GM23338 (cell line): Measurements from ENCODE around the gene SRD5A3. TPM values are rescaled to one million over a fixed set of nuclear protein-coding genes. Genes with fewer than 3 reads are reported as not detected.

Experiments
- ATAC-seq: fragments of 200-7000 bp; cut with Tn5 transposase; 3 replicates; pipeline ENCODE4 v1.9.1; 2020
- DNase-seq: peaks from one replicate; pipeline ENCODE4 v3.0.0-alpha.2; 2015; ENCODE audit warnings: low spot score
- H2AFZ ChIP-seq: fragments of 200-600 bp; sonication (generic); 2 replicates; pipeline ENCODE4 v1.8.0; 2016; ENCODE audit warnings: antibody characterized with exemption, mild to moderate bottlenecking, moderate library complexity
- H3F3A ChIP-seq: fragments of 200-600 bp; sonication (generic); replicated peaks from 2 replicates; pipeline ENCODE4 v1.8.0; 2017; ENCODE audit warnings: antibody characterized with exemption, mixed run types, low read depth
- H3K27ac ChIP-seq: fragments of 200-600 bp; sonication (generic); 2 replicates; pipeline ENCODE4 v1.6.1; 2016; ENCODE audit warnings: low read depth
- H3K27me3 ChIP-seq: fragments of 200-600 bp; sonication (generic); 2 replicates; pipeline ENCODE4 v1.8.0; 2016; ENCODE audit warnings: mild to moderate bottlenecking, mixed run types, moderate library complexity; ENCODE audit not compliant: insufficient read depth
- H3K36me3 ChIP-seq: fragments of 200-600 bp; sonication (generic); 2 replicates; pipeline ENCODE4 v1.8.0; 2016; ENCODE audit warnings: mild to moderate bottlenecking; ENCODE audit not compliant: insufficient read depth
- H3K4me1 ChIP-seq: fragments of 200-600 bp; sonication (generic); 2 replicates; pipeline ENCODE4 v1.8.0; 2016; ENCODE audit warnings: mild to moderate bottlenecking, moderate library complexity; ENCODE audit not compliant: insufficient read depth
- H3K4me2 ChIP-seq: fragments of 200-600 bp; sonication (generic); 2 replicates; pipeline ENCODE4 v1.7.1; 2017; ENCODE audit warnings: mixed run types
- H3K4me3 ChIP-seq: fragments of 200-600 bp; sonication (generic); 2 replicates; pipeline ENCODE4 v1.6.1; 2016; ENCODE audit warnings: mixed run types
- H3K79me2 ChIP-seq: fragments of 200-600 bp; sonication (generic); replicated peaks from 2 replicates; pipeline ENCODE4 v1.8.0; 2017; ENCODE audit warnings: mild to moderate bottlenecking; ENCODE audit not compliant: insufficient read depth
- H3K9me2 ChIP-seq: fragments of 200-600 bp; sonication (generic); 2 replicates; pipeline ENCODE4 v1.8.0; 2017; ENCODE audit not compliant: insufficient read depth
- H4K20me1 ChIP-seq: fragments of 200-600 bp; sonication (generic); replicated peaks from 2 replicates; pipeline ENCODE4 v1.8.0; 2017; ENCODE audit warnings: mild to moderate bottlenecking; ENCODE audit not compliant: insufficient read depth
- H3K27ac Mint-ChIP-seq: 2 replicates; pipeline ENCODE4 v1.8.0; 2020; ENCODE audit warnings: inconsistent platforms, mild to moderate bottlenecking, moderate library complexity, mixed read lengths
- H3K27me3 Mint-ChIP-seq: 3 replicates; pipeline ENCODE4 v1.8.0; 2022; ENCODE audit warnings: low read depth, mild to moderate bottlenecking, moderate library complexity, mixed read lengths, inconsistent platforms; ENCODE audit not compliant: insufficient read depth, poor library complexity
- H3K36me3 Mint-ChIP-seq: 3 replicates; pipeline ENCODE4 v1.8.0; 2021; ENCODE audit warnings: low read depth, mild to moderate bottlenecking, inconsistent platforms, moderate library complexity, mixed read lengths
- H3K4me1 Mint-ChIP-seq: 3 replicates; pipeline ENCODE4 v1.8.0; 2020; ENCODE audit warnings: mild to moderate bottlenecking, inconsistent platforms, mixed read lengths
- H3K4me3 Mint-ChIP-seq: 3 replicates; pipeline ENCODE4 v1.8.0; 2021; ENCODE audit warnings: moderate library complexity, mild to moderate bottlenecking, inconsistent platforms, mixed read lengths
- H3K9me3 Mint-ChIP-seq: 3 replicates; pipeline ENCODE4 v1.8.0; 2020; ENCODE audit warnings: moderate library complexity, mild to moderate bottlenecking, inconsistent platforms, mixed read lengths
- CREB1 ChIP-seq: fragments of 250-450 bp; sonication (Bioruptor Pico); IDR thresholded peaks from 2 replicates; pipeline ENCODE4 v1.5.0; 2020; ENCODE audit warnings: low read depth, mild to moderate bottlenecking, moderate library complexity
- CTCF ChIP-seq, 2 experiments: fragments of 200-600 bp in 1 of 2; sonication (generic) in 1 of 2; conservative IDR thresholded peaks; 2 replicates each; pipeline versions ENCODE4 v1.5.1 to v1.6.1; 2016 to 2017; ENCODE audit warnings: antibody characterized with exemption in 2 of 2, low read depth in 2 of 2, mild to moderate bottlenecking in 2 of 2, moderate library complexity in 1 of 2
- EZH2 ChIP-seq: fragments of 200-600 bp; sonication (generic); IDR thresholded peaks from one replicate; pipeline ENCODE4 v1.8.0; 2017; ENCODE audit warnings: antibody characterized with exemption, mild to moderate bottlenecking, low read depth; ENCODE audit not compliant: unreplicated experiment
- EZH2phosphoT487 ChIP-seq: fragments of 200-600 bp; sonication (generic); IDR thresholded peaks from one replicate; pipeline ENCODE4 v1.8.1; 2018; ENCODE audit warnings: antibody characterized with exemption; ENCODE audit not compliant: unreplicated experiment
- JUNB ChIP-seq: IDR thresholded peaks from one replicate; pipeline ENCODE4 v1.6.1; 2016; ENCODE audit warnings: antibody characterized with exemption; ENCODE audit not compliant: unreplicated experiment
- NANOG ChIP-seq: IDR thresholded peaks from 2 replicates; pipeline ENCODE4 v1.6.1; 2016; ENCODE audit warnings: antibody characterized with exemption, borderline replicate concordance
- POLR2AphosphoS5 ChIP-seq: IDR thresholded peaks from 2 replicates; pipeline ENCODE4 v1.6.1; 2016; ENCODE audit warnings: antibody characterized with exemption, low read depth
- REST ChIP-seq: IDR thresholded peaks from one replicate; pipeline ENCODE4 v1.6.1; 2018; ENCODE audit warnings: antibody characterized with exemption; ENCODE audit not compliant: unreplicated experiment
- STAT1 ChIP-seq: IDR thresholded peaks from one replicate; pipeline ENCODE4 v1.6.1; 2016; ENCODE audit warnings: antibody characterized with exemption; ENCODE audit not compliant: unreplicated experiment
- ZNF114 ChIP-seq: fragments of 250-450 bp; sonication (Bioruptor Pico); IDR thresholded peaks from 2 replicates; pipeline ENCODE4 v1.5.0; 2020; ENCODE audit warnings: mild to moderate bottlenecking, moderate library complexity
- ZNF331 ChIP-seq: fragments of 250-450 bp; sonication (Bioruptor Pico); IDR thresholded peaks from 2 replicates; pipeline ENCODE4 v1.5.0; 2020; ENCODE audit warnings: low read depth, mild to moderate bottlenecking, moderate library complexity
- ZNF462 ChIP-seq: fragments of 250-450 bp; sonication (Bioruptor Pico); IDR thresholded peaks from 2 replicates; pipeline ENCODE4 v1.5.0; 2020; ENCODE audit warnings: mild to moderate bottlenecking, moderate library complexity
- polyA plus RNA-seq: library from polyadenylated mRNA; unstranded; fragments of >200 nt; fragmentation: Nextera tagmentation; extraction: Ambion mirVana; gene quantifications from 2 replicates; pipeline ENCODE4 v1.2.1, GENCODE V29; 2016
- total RNA-seq: library from RNA; depleted of rRNA; stranded (reverse); fragments of >200 nt; shearing (Covaris generic); gene quantifications from 2 replicates; pipeline ENCODE4 v1.2.3, GENCODE V29; 2014
- TF ChIP-seq, protein P1 (sequence below): IDR thresholded peaks from 2 replicates; pipeline ENCODE4 v1.6.1; 2016; ENCODE audit warnings: antibody characterized with exemption

The SRD5A3 gene
- total and polyA plus RNA-seq, 2 experiments from 2014 or later: 23.0 to 49.9 TPM

- Histone ChIP-seq H3K4me1 (peaks cover 17% of the 10 kb centered on the region; the same call in 1 of the 2 replicates), H3K4me2 (no peak overlapping the region), H3F3A (no peaks in the 10 kb centered on the region), H3K36me3 (peaks cover 10% of the 10 kb centered on the region), H2AFZ (no peak overlapping the region), H4K20me1 (peaks cover 63% of the 10 kb centered on the region), H3K27ac (no peak overlapping the region), H3K27me3 (no peaks in the 10 kb centered on the region), H3K79me2 (peaks cover 99% of the 10 kb centered on the region), H3K4me3 (no peak overlapping the region), H3K9me2 (no peaks in the 10 kb centered on the region)
- Mint-ChIP-seq H3K36me3 (peaks cover 35% of the 10 kb centered on the region), H3K4me1 (peaks cover 19% of the 10 kb centered on the region; the same call in 2 of the 3 replicates), H3K4me3 (no peak overlapping the region), H3K27me3 (no peaks in the 10 kb centered on the region), H3K9me3 (no peaks in the 10 kb centered on the region), H3K27ac (no peak overlapping the region)
- TF ChIP-seq POLR2AphosphoS5: no peak
- no peak for TF ChIP-seq CREB1 (CRISPR knock-in tag)
- TF ChIP-seq STAT1: no peak
- TF ChIP-seq ZNF114 (CRISPR knock-in tag): no peak
- TF ChIP-seq ZNF331 (CRISPR knock-in tag): no peak
- no peak for TF ChIP-seq CTCF (conservative IDR thresholded peaks at IDR 0.05; ENCODE audit: low read depth in 2 of 2)
- TF ChIP-seq JUNB: no peak
- no peak for TF ChIP-seq NANOG
- TF ChIP-seq EZH2phosphoT487: no peak
- no peak for TF ChIP-seq ZNF462 (CRISPR knock-in tag)
- TF ChIP-seq, protein P1, sequence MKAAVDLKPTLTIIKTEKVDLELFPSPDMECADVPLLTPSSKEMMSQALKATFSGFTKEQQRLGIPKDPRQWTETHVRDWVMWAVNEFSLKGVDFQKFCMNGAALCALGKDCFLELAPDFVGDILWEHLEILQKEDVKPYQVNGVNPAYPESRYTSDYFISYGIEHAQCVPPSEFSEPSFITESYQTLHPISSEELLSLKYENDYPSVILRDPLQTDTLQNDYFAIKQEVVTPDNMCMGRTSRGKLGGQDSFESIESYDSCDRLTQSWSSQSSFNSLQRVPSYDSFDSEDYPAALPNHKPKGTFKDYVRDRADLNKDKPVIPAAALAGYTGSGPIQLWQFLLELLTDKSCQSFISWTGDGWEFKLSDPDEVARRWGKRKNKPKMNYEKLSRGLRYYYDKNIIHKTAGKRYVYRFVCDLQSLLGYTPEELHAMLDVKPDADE: no peak
- no peak for TF ChIP-seq REST
- no peak for TF ChIP-seq EZH2
- DNase-seq: no peak
- ATAC-seq: no peak
These were observed 64.4 kb downstream of the SRD5A3 start for GRCh38 chr4:55410431-55410830.
